ENCODE results near the gene ZBTB4. TPM values are rescaled to one million over a fixed set of nuclear protein-coding genes. Genes with fewer than 3 reads are reported as not detected.

Gene ZBTB4
- total RNA-seq, 2 experiments from 2014 or later = 24.5 to 27.7 TPM

GRCh38 chr17:7428557-7428956 lies 50.9 kb downstream of the ZBTB4 start, which contains the start of gene SPEM3:
Gene SPEM3 (plus strand): TSS chr17:7428857. CDS start chr17:7428903, 46 bp downstream.
- no peaks in the 10 kb centered on the region for H3K27me3 Mint-ChIP-seq
- CTCF ChIA-PET = no interaction called here

GRCh38 chr17:7427549-7427948 lies 51.9 kb downstream of the ZBTB4 start:
- no peaks in the 10 kb centered on the region for H3K9me3 Mint-ChIP-seq (ENCODE audit: low read depth)
- DNase-seq (no peak), ATAC-seq (no peak)
- no peaks in the 10 kb centered on the region for H3K27me3 Mint-ChIP-seq
- no peaks in the 10 kb centered on the region for H3K36me3 Mint-ChIP-seq
- CTCF ChIA-PET = interaction anchor here (0.9 kb wide), 1 partner anchor 9 kb away, joined by 3 read pairs; no protein-coding TSS in a partner anchor
- H3K27ac Mint-ChIP-seq = no peak overlapping the region
- H3K4me1 Mint-ChIP-seq = no peaks in the 10 kb centered on the region
- H3K4me3 Mint-ChIP-seq = no peak overlapping the region

More at GRCh38 chr17:7428557-7428956, 50.9 kb downstream of the ZBTB4 start, which contains the start of gene SPEM3:
- H3K9me3 Mint-ChIP-seq (ENCODE audit: low read depth) = no peaks in the 10 kb centered on the region
- no peak within 1 kb of the TSS for H3K4me3 Mint-ChIP-seq
- H3K27ac Mint-ChIP-seq = no peak within 1 kb of the TSS
- no peaks in the 10 kb centered on the region for H3K36me3 Mint-ChIP-seq
- DNase-seq = no peak
- no peak for ATAC-seq
- H3K4me1 Mint-ChIP-seq = no peaks in the 10 kb centered on the region

GRCh38 chr17:7426896-7427489 lies 52.4 kb downstream of the ZBTB4 start:
- Mint-ChIP-seq H3K4me1 (no peaks in the 10 kb centered on the region), H3K4me3 (no peak overlapping the region), H3K9me3 (ENCODE audit: low read depth) (no peaks in the 10 kb centered on the region), H3K27me3 (no peaks in the 10 kb centered on the region), H3K27ac (no peak overlapping the region), H3K36me3 (no peaks in the 10 kb centered on the region)
- no peak for ATAC-seq
- CTCF ChIA-PET = interaction anchor here (0.9 kb wide), 1 partner anchor 9 kb away, joined by 3 read pairs; no protein-coding TSS in a partner anchor
- DNase-seq = no peak

- Mint-ChIP-seq H3K36me3 (no peaks in the 10 kb centered on the region), H3K9me3 (ENCODE audit: low read depth) (no peaks in the 10 kb centered on the region), H3K4me1 (no peaks in the 10 kb centered on the region), H3K4me3 (no peak overlapping the region), H3K27me3 (no peaks in the 10 kb centered on the region), H3K27ac (no peak overlapping the region)
- no peak for DNase-seq
- CTCF ChIA-PET = interaction anchor here (1.1 kb wide), 1 partner anchor 13 kb away, joined by 4 read pairs; no protein-coding TSS in a partner anchor
- no peak for ATAC-seq
Observed at GRCh38 chr17:7426203-7426863, 53.1 kb downstream of the ZBTB4 start.

GRCh38 chr17:7425756-7426155 lies 53.7 kb downstream of the ZBTB4 start:
- CTCF ChIA-PET = interaction anchor here (1.1 kb wide), 1 partner anchor 13 kb away, joined by 4 read pairs; no protein-coding TSS in a partner anchor
- H3K27me3 Mint-ChIP-seq = no peaks in the 10 kb centered on the region
- ATAC-seq = no peak
- H3K27ac Mint-ChIP-seq = no peak overlapping the region
- H3K9me3 Mint-ChIP-seq (ENCODE audit: low read depth) = no peaks in the 10 kb centered on the region
- no peak for DNase-seq
- H3K4me1 Mint-ChIP-seq = no peaks in the 10 kb centered on the region
- H3K4me3 Mint-ChIP-seq = no peak overlapping the region
- H3K36me3 Mint-ChIP-seq = no peaks in the 10 kb centered on the region

- Mint-ChIP-seq H3K27me3 (no peaks in the 10 kb centered on the region), H3K36me3 (no peaks in the 10 kb centered on the region), H3K4me3 (no peak within 1 kb of the TSS), H3K27ac (no peak within 1 kb of the TSS), H3K9me3 (ENCODE audit: low read depth) (no peaks in the 10 kb centered on the region), H3K4me1 (no peaks in the 10 kb centered on the region)
- CTCF ChIA-PET = interaction anchor here (1.1 kb wide), 1 partner anchor 12 kb away, joined by 4 read pairs; no protein-coding TSS in a partner anchor
- DNase-seq (no peak), ATAC-seq (no peak)
Observed at GRCh38 chr17:7425316-7425715, 54.1 kb downstream of the ZBTB4 start, which contains the start of gene SPEM2. Gene SPEM2 (plus strand): TSS chr17:7425616. CDS start chr17:7425689, 73 bp downstream.

GRCh38 chr17:7423679-7424078 lies 55.8 kb downstream of the ZBTB4 start:
- H3K36me3 Mint-ChIP-seq = no peaks in the 10 kb centered on the region
- H3K9me3 Mint-ChIP-seq (ENCODE audit: low read depth) = no peaks in the 10 kb centered on the region
- H3K27ac Mint-ChIP-seq = no peak overlapping the region
- ATAC-seq (no peak), DNase-seq (no peak)
- no peaks in the 10 kb centered on the region for H3K27me3 Mint-ChIP-seq
- no peaks in the 10 kb centered on the region for H3K4me1 Mint-ChIP-seq
- H3K4me3 Mint-ChIP-seq = no peak overlapping the region
- CTCF ChIA-PET = interaction anchor here (0.7 to 1.5 kb wide), 4 partner anchors 11 to 166 kb away, joined by 3 to 5 read pairs (median 3); no protein-coding TSS in a partner anchor

- CTCF ChIA-PET = interaction anchor here (1.1 to 3.6 kb wide), 4 partner anchors 16 to 124 kb away, joined by 3 to 13 read pairs (median 4); partner anchors contain the start of gene CHRNB1
- ATAC-seq = no peak
- Mint-ChIP-seq H3K27me3 (no peaks in the 10 kb centered on the region), H3K4me3 (no peak overlapping the region), H3K9me3 (ENCODE audit: low read depth) (no peaks in the 10 kb centered on the region), H3K27ac (no peak overlapping the region), H3K36me3 (no peaks in the 10 kb centered on the region), H3K4me1 (no peaks in the 10 kb centered on the region)
- no peak for DNase-seq
Observed at GRCh38 chr17:7421186-7421585, 58.2 kb downstream of the ZBTB4 start.

GRCh38 chr17:7419819-7420610 lies 59.4 kb downstream of the ZBTB4 start, which contains the start of gene SPEM1:
Gene SPEM1 (plus strand): TSS chr17:7420324. CDS start chr17:7420385, 61 bp downstream.
- H3K9me3 Mint-ChIP-seq (ENCODE audit: low read depth) = no peaks in the 10 kb centered on the region
- no peaks in the 10 kb centered on the region for H3K36me3 Mint-ChIP-seq
- DNase-seq = no peak

GRCh38 chr17:7418472-7419152 lies 60.8 kb downstream of the ZBTB4 start:
- CTCF ChIA-PET = interaction anchor here (3.6 kb wide), 1 partner anchor 62 kb away, joined by 13 read pairs; no protein-coding TSS in a partner anchor
- Mint-ChIP-seq H3K36me3 (no peaks in the 10 kb centered on the region), H3K27me3 (no peaks in the 10 kb centered on the region), H3K9me3 (ENCODE audit: low read depth) (no peaks in the 10 kb centered on the region), H3K4me1 (no peaks in the 10 kb centered on the region), H3K27ac (no peak overlapping the region), H3K4me3 (no peak overlapping the region)
- DNase-seq = no peak
- ATAC-seq = no peak

More at GRCh38 chr17:7419819-7420610, 59.4 kb downstream of the ZBTB4 start, which contains the start of gene SPEM1:
- Mint-ChIP-seq H3K4me3 (no peak within 1 kb of the TSS), H3K27me3 (no peaks in the 10 kb centered on the region), H3K4me1 (no peaks in the 10 kb centered on the region), H3K27ac (no peak within 1 kb of the TSS)
- CTCF ChIA-PET = interaction anchor here (1.1 to 3.6 kb wide), 3 partner anchors 17 to 64 kb away, joined by 3 to 13 read pairs (median 5); partner anchors contain the start of gene CHRNB1
- no peak for ATAC-seq

- Mint-ChIP-seq H3K27ac (no peak overlapping the region), H3K4me3 (no peak overlapping the region), H3K27me3 (no peaks in the 10 kb centered on the region), H3K9me3 (ENCODE audit: low read depth) (no peaks in the 10 kb centered on the region), H3K4me1 (no peaks in the 10 kb centered on the region), H3K36me3 (no peaks in the 10 kb centered on the region)
- DNase-seq (no peak), ATAC-seq (no peak)
- CTCF ChIA-PET = interaction anchor here (2.1 kb wide), 1 partner anchor 61 kb away, joined by 7 read pairs; no protein-coding TSS in a partner anchor
Observed at GRCh38 chr17:7417056-7417655, 62.3 kb downstream of the ZBTB4 start.

- no peaks in the 10 kb centered on the region for H3K9me3 Mint-ChIP-seq (ENCODE audit: low read depth)
- ATAC-seq (no peak), DNase-seq (no peak)
- no peaks in the 10 kb centered on the region for H3K36me3 Mint-ChIP-seq
- CTCF ChIA-PET = interaction anchor here (2.1 kb wide), 1 partner anchor 60 kb away, joined by 7 read pairs; no protein-coding TSS in a partner anchor
- no peaks in the 10 kb centered on the region for H3K4me1 Mint-ChIP-seq
- H3K4me3 Mint-ChIP-seq = no peak overlapping the region
- no peak overlapping the region for H3K27ac Mint-ChIP-seq
- no peaks in the 10 kb centered on the region for H3K27me3 Mint-ChIP-seq
Observed at GRCh38 chr17:7416323-7416722, 63.1 kb downstream of the ZBTB4 start.

Data from activated CD8-positive, alpha-beta memory T cell treated with anti-CD3 and anti-CD28 coated beads, Interleukin-2, amount 10 ng/mL, durations not matched to agents 7 days and 5 days (primary cell).